ENCODE results near the gene UBA52. TPM values are rescaled to one million over a fixed set of nuclear protein-coding genes. Genes with fewer than 3 reads are reported as not detected.

The UBA52 gene
- polyA plus RNA-seq, 1 of the 3 experiments (the other 2 are of a cell fraction), result 2,690 TPM

DNA sequence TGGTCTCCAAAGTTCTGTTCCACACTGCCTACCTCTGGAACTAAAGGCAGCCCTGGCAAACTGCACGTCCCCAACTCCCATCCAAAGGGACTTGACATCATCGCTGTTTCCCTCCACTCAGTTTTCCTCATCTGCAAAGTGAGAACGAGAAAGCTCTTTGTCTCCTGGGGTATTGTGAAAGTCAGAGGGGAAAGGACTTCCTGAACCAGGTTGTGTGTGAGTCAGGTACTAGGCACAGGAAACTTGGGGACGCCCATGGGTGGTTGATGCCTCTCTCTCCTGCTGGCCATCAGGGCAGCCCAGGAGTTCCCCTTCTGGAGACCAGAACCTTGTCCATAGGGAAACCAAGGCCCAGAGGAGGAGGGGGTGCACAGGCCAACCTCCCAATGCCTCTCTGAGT, 30.2 kb downstream of the UBA52 start:
- H4K20me1 ChIP-seq (ENCODE audit: insufficient read depth), result no peaks in the 10 kb centered on the region
- H3K9me2 ChIP-seq, result no peaks in the 10 kb centered on the region
- DNase-seq, result peak; percentile 12
- H3K4me1 ChIP-seq (ENCODE audit: control insufficient read depth in 1 of 2, insufficient read depth in 2 of 2, low read depth in 1 of 2, low read length in 1 of 2), result peaks cover 0 to 10% of the 10 kb centered on the region in 2 experiments; a peak in 2 of 4 replicates
- CTCF ChIA-PET, result interaction anchor here (1.7 to 2.2 kb wide), 2 partner anchors 11 to 246 kb away, joined by 5 to 9 read pairs; partner anchors contain the start of gene TMEM59L
- POLR2A ChIA-PET, result no interaction called here
- TF ChIP-seq SMC3 (IDR thresholded peaks at IDR 0.05; ENCODE audit: low read depth, low read length), result no peak
- no peak for TF ChIP-seq RFX5 (IDR thresholded peaks at IDR 0.05; ENCODE audit: low read length)
- no peak for TF ChIP-seq POLR2AphosphoS5 (IDR thresholded peaks at IDR 0.05; ENCODE audit: low read depth, low read length)
- TF ChIP-seq, protein P1, sequence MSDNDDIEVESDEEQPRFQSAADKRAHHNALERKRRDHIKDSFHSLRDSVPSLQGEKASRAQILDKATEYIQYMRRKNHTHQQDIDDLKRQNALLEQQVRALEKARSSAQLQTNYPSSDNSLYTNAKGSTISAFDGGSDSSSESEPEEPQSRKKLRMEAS (IDR thresholded peaks at IDR 0.05; ENCODE audit: low read depth), result no peak
- no peak for TF ChIP-seq TEAD4 (IDR thresholded peaks at IDR 0.05; ENCODE audit: borderline replicate concordance, insufficient read depth)
- no peak for TF ChIP-seq FOSL2 (IDR thresholded peaks at IDR 0.05; ENCODE audit: borderline replicate concordance, low read depth)
- TF ChIP-seq GATA2 (CRISPR knock-in tag; IDR thresholded peaks at IDR 0.05), result no peak
- TF ChIP-seq, protein P2, sequence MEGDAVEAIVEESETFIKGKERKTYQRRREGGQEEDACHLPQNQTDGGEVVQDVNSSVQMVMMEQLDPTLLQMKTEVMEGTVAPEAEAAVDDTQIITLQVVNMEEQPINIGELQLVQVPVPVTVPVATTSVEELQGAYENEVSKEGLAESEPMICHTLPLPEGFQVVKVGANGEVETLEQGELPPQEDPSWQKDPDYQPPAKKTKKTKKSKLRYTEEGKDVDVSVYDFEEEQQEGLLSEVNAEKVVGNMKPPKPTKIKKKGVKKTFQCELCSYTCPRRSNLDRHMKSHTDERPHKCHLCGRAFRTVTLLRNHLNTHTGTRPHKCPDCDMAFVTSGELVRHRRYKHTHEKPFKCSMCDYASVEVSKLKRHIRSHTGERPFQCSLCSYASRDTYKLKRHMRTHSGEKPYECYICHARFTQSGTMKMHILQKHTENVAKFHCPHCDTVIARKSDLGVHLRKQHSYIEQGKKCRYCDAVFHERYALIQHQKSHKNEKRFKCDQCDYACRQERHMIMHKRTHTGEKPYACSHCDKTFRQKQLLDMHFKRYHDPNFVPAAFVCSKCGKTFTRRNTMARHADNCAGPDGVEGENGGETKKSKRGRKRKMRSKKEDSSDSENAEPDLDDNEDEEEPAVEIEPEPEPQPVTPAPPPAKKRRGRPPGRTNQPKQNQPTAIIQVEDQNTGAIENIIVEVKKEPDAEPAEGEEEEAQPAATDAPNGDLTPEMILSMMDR (IDR thresholded peaks at IDR 0.05), result no peak
- no peak for TF ChIP-seq MXI1 (IDR thresholded peaks at IDR 0.05; ENCODE audit: low read depth, low read length)
- no peak for TF ChIP-seq EZH2phosphoT487 (IDR thresholded peaks at IDR 0.05; ENCODE audit: borderline replicate concordance, low read depth)
- no peak for TF ChIP-seq NRF1 (IDR thresholded peaks at IDR 0.05; ENCODE audit: low read depth, low read length)
- no peak for TF ChIP-seq SIN3A (IDR thresholded peaks at IDR 0.05; ENCODE audit: borderline replicate concordance, low read depth, low read length)
- no peak for TF ChIP-seq CHD2 (IDR thresholded peaks at IDR 0.05; ENCODE audit: low read length, partially characterized antibody)
- TF ChIP-seq EP300 (IDR thresholded peaks at IDR 0.05; ENCODE audit: borderline replicate concordance in 1 of 2, low read depth in 1 of 2, low read length in 1 of 2), result no peak
- TF ChIP-seq TAF1 (IDR thresholded peaks at IDR 0.05; ENCODE audit: borderline replicate concordance, low read depth, low read length), result no peak
- no peaks in the 10 kb centered on the region for H3K79me2 ChIP-seq (ENCODE audit: insufficient read depth)
- peaks cover 16% of the 10 kb centered on the region for H3K27me3 ChIP-seq (ENCODE audit: insufficient read depth)
- no peak overlapping the region for H3K9ac ChIP-seq
- H3K27ac ChIP-seq (ENCODE audit: low read depth in 2 of 2, low read length in 1 of 2), result no peak overlapping the region
- H3F3A ChIP-seq (replicated peaks; ENCODE audit: insufficient read depth), result peaks cover 15% of the 10 kb centered on the region
- H3K4me3 ChIP-seq (ENCODE audit: low read depth in 2 of 2, low read length in 1 of 2), result no peak overlapping the region
- no peaks in the 10 kb centered on the region for H3K9me3 ChIP-seq
- WGBS (ENCODE audit: low lambda C conversion rate), result 98% methylated on average over 4 of the region's 4 CpGs
- H2AFZ ChIP-seq (ENCODE audit: low read depth), result no peak overlapping the region
- no peak overlapping the region for H3K4me2 ChIP-seq
- H3K36me3 ChIP-seq (replicated peaks in 1 of 2; ENCODE audit: control insufficient read depth in 1 of 2, insufficient read depth in 2 of 2, low read length in 1 of 2), result no peaks in the 10 kb centered on the region

DNA sequence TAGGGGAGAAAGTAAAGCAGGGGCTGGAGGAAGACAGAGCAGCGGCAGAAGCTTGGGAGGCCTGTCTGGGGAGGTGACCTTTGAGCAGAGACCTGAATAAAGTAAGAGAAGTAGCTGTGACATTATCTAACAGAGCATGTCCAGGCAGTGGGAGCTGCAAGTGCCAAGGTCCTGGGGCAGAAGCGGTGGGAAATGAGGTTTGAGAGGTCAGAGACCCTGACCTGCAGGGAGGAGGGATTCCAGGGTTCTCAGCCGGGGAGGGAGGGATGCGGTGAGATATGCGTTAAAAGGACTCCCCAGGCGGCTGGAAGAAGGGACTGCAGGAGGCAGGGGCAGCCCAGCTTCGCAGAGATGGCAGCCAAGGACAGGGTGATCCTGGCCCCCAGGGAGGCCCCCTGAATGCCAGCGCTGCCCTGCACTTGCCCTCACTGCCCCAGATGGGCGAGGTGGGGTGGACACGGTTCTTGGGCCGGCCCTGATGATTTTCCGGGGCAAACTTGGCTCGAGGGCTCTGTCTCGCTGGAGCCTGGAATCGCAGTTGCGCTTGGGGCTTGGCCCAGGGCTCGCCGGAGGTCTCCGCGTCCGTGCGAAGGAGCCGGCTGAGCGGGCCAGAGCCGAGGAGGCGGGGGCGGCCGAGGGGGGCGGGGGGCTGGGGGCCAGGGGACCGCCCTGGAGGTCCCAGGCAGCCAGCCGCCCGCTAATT, 31.7 kb downstream of the UBA52 start:
- Histone ChIP-seq H3K27ac (ENCODE audit: low read depth in 2 of 2, low read length in 1 of 2) (no peak overlapping the region), H3K4me3 (ENCODE audit: low read depth in 2 of 2, low read length in 1 of 2) (no peak overlapping the region), H3K9ac (no peak overlapping the region), H3K4me2 (no peak overlapping the region), H3K4me1 (ENCODE audit: control insufficient read depth in 1 of 2, insufficient read depth in 2 of 2, low read depth in 1 of 2, low read length in 1 of 2) (no peaks in the 10 kb centered on the region; a peak in 1 of 4 replicates), H3K9me2 (no peaks in the 10 kb centered on the region), H3F3A (replicated peaks; ENCODE audit: insufficient read depth) (peaks cover 16% of the 10 kb centered on the region), H3K9me3 (no peaks in the 10 kb centered on the region), H3K36me3 (replicated peaks in 1 of 2; ENCODE audit: control insufficient read depth in 1 of 2, insufficient read depth in 2 of 2, low read length in 1 of 2) (no peaks in the 10 kb centered on the region), H2AFZ (ENCODE audit: low read depth) (no peak overlapping the region), H3K79me2 (ENCODE audit: insufficient read depth) (no peaks in the 10 kb centered on the region), H4K20me1 (ENCODE audit: insufficient read depth) (no peaks in the 10 kb centered on the region), H3K27me3 (ENCODE audit: insufficient read depth) (peaks cover 31% of the 10 kb centered on the region)
- POLR2A ChIA-PET, result no interaction called here
- 35% methylated on average over 3 of the region's 32 CpGs for WGBS (ENCODE audit: low lambda C conversion rate)
- TF ChIP-seq, protein P2 (IDR thresholded peaks at IDR 0.05), result peak; percentile 24; the same call in 1 of the 2 replicates
- TF ChIP-seq RAD21 (IDR thresholded peaks at IDR 0.05; ENCODE audit: low read length), result peak; percentile 3; the same call in 1 of the 2 replicates
- TF ChIP-seq GATA2 (CRISPR knock-in tag; IDR thresholded peaks at IDR 0.05), result no peak
- no peak for TF ChIP-seq SIN3A (IDR thresholded peaks at IDR 0.05; ENCODE audit: borderline replicate concordance, low read depth, low read length)
- TF ChIP-seq, protein P1 (IDR thresholded peaks at IDR 0.05; ENCODE audit: low read depth), result no peak
- TF ChIP-seq, protein P3, sequence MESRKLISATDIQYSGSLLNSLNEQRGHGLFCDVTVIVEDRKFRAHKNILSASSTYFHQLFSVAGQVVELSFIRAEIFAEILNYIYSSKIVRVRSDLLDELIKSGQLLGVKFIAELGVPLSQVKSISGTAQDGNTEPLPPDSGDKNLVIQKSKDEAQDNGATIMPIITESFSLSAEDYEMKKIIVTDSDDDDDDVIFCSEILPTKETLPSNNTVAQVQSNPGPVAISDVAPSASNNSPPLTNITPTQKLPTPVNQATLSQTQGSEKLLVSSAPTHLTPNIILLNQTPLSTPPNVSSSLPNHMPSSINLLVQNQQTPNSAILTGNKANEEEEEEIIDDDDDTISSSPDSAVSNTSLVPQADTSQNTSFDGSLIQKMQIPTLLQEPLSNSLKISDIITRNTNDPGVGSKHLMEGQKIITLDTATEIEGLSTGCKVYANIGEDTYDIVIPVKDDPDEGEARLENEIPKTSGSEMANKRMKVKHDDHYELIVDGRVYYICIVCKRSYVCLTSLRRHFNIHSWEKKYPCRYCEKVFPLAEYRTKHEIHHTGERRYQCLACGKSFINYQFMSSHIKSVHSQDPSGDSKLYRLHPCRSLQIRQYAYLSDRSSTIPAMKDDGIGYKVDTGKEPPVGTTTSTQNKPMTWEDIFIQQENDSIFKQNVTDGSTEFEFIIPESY (IDR thresholded peaks at IDR 0.05; ENCODE audit: borderline replicate concordance, low read depth), result no peak
- DNase-seq, result peak; percentile 78
- CTCF ChIA-PET, result interaction anchor here (1.4 to 2.8 kb wide), 8 partner anchors 8 to 263 kb away, joined by 3 to 19 read pairs (median 7); partner anchors contain the start of gene TMEM59L
